ENCODE results near the gene C12orf42.

C12orf42 gene

GRCh38 chr12:103336940-103337339 is 158.8 kb downstream of the C12orf42 start:
- DNase-seq (ENCODE audit: low read depth in 2 of 2): no peak

GRCh38 chr12:103334466-103334865 is 161.3 kb downstream of the C12orf42 start:
- DNase-seq (ENCODE audit: low read depth in 2 of 2): no peak

- no peak for DNase-seq (ENCODE audit: low read depth in 2 of 2)
Measured at GRCh38 chr12:103333676-103334075, 162.1 kb downstream of the C12orf42 start.

GRCh38 chr12:103331643-103332042 is 164.1 kb downstream of the C12orf42 start:
- no peak for DNase-seq (ENCODE audit: low read depth in 2 of 2)

GRCh38 chr12:103330672-103331071 is 165.1 kb downstream of the C12orf42 start:
- DNase-seq (ENCODE audit: low read depth in 2 of 2): no peak

GRCh38 chr12:103327676-103328075 is 168.1 kb downstream of the C12orf42 start:
- no peak for DNase-seq (ENCODE audit: low read depth in 2 of 2)

- no peak for DNase-seq (ENCODE audit: low read depth in 2 of 2)
Measured at GRCh38 chr12:103326190-103326589, 169.6 kb downstream of the C12orf42 start.

- DNase-seq (ENCODE audit: low read depth in 2 of 2): no peak
Measured at GRCh38 chr12:103318566-103318965, 177.2 kb downstream of the C12orf42 start.

GRCh38 chr12:103317220-103317619 is 178.5 kb downstream of the C12orf42 start:
- no peak for DNase-seq (ENCODE audit: low read depth in 2 of 2)

GRCh38 chr12:103314786-103315185 is 181.0 kb downstream of the C12orf42 start:
- DNase-seq (ENCODE audit: low read depth in 2 of 2): no peak

GRCh38 chr12:103313894-103314293 is 181.9 kb downstream of the C12orf42 start:
- DNase-seq (ENCODE audit: low read depth in 2 of 2): no peak

- DNase-seq (ENCODE audit: low read depth in 2 of 2): no peak
Measured at GRCh38 chr12:103312742-103313354, 182.9 kb downstream of the C12orf42 start.

- no peak for DNase-seq (ENCODE audit: low read depth in 2 of 2)
Measured at GRCh38 chr12:103310546-103311270, 185.1 kb downstream of the C12orf42 start.

- no peak for DNase-seq (ENCODE audit: low read depth in 2 of 2)
Measured at GRCh38 chr12:103308396-103308795, 187.4 kb downstream of the C12orf42 start.

- DNase-seq (ENCODE audit: low read depth in 2 of 2): no peak
Measured at GRCh38 chr12:103303484-103303883, 192.3 kb downstream of the C12orf42 start.

GRCh38 chr12:103301642-103302591 is 193.9 kb downstream of the C12orf42 start:
- DNase-seq (ENCODE audit: low read depth in 2 of 2): no peak

- DNase-seq (ENCODE audit: low read depth in 2 of 2): no peak
Measured at GRCh38 chr12:103288016-103288415, 207.8 kb downstream of the C12orf42 start.

- DNase-seq (ENCODE audit: low read depth in 2 of 2): no peak
Measured at GRCh38 chr12:103282124-103282523, 213.6 kb downstream of the C12orf42 start.

GRCh38 chr12:103279444-103279843 is 216.3 kb downstream of the C12orf42 start:
- no peak for DNase-seq (ENCODE audit: low read depth in 2 of 2)

GRCh38 chr12:103278329-103278728 is 217.4 kb downstream of the C12orf42 start:
- DNase-seq (ENCODE audit: low read depth in 2 of 2): no peak

GRCh38 chr12:103273645-103274044 is 222.1 kb downstream of the C12orf42 start:
- DNase-seq (ENCODE audit: low read depth in 2 of 2): no peak

- no peak for DNase-seq (ENCODE audit: low read depth in 2 of 2)
Measured at GRCh38 chr12:103272949-103273348, 222.8 kb downstream of the C12orf42 start.

All from stimulated activated CD8-positive, alpha-beta memory T cell treated with anti-CD3 and anti-CD28 coated beads, Interleukin-7, amount 100 ng/mL, for 1 hour (primary cell).